Right lobe of liver (tissue), 4 donors: ENCODE data around the gene SARS2.

Experiments used
- POLR2A ChIP-seq: fragments of 450-650 bp; IDR thresholded peaks from one replicate; pipeline ENCODE4 v1.6.1; 2017; ENCODE audit warnings: antibody characterized with exemption, mild to moderate bottlenecking
- TF ChIP-seq, protein P1 (sequence below), 4 donors: fragments of 200-600 bp in 3 of 4; fragments of 450-650 bp in 1 of 4; IDR thresholded peaks; one replicate each; pipeline versions ENCODE4 v1.5.1 to v1.8.0; 2016 to 2022; ENCODE audit warnings: antibody characterized with exemption in 4 of 4, mild to moderate bottlenecking in 2 of 4
- donor health status: DM: no; HTN: no; CAD: no.
- donor health status: DM: no; HTN: no; CAD: no.
- donor health status: DM: no; HTN: yes; CAD: no.

DNA sequence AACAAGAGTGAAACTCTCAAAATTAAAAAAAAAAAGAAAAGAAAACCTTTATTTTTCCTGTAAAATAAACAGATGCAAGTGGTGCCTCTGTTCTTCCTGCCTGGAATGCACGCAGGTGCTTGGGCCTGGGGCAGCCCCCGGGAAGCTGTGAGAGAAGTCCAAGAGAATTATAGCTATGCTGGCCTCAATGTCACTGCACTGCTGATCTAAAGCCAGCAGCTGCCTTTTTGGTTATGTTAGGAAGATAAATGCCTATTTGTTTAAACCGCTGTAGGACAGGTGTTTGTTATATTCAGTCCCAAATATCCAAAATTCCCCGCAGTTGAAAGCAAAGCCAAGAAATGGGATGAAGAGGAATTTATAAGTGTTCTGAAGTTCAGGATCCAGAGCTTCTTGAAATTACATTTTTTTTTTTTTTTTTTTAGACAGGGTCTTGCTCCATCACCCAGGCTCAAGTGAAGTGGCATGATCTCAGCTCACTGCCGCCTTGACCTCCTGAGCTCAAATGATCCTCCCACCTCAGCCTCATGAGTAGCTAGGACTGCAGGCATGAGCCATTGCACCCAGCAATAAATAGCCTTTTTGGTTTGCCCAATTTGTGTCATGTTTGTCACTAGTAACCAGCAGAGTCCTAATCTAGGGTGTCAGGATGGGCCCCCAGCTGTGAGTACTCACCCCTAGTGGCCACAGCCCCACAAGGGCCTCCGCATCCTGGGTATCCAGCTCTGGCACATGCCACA, 54.7 kb downstream of the SARS2 start:
- TF ChIP-seq, protein P1, sequence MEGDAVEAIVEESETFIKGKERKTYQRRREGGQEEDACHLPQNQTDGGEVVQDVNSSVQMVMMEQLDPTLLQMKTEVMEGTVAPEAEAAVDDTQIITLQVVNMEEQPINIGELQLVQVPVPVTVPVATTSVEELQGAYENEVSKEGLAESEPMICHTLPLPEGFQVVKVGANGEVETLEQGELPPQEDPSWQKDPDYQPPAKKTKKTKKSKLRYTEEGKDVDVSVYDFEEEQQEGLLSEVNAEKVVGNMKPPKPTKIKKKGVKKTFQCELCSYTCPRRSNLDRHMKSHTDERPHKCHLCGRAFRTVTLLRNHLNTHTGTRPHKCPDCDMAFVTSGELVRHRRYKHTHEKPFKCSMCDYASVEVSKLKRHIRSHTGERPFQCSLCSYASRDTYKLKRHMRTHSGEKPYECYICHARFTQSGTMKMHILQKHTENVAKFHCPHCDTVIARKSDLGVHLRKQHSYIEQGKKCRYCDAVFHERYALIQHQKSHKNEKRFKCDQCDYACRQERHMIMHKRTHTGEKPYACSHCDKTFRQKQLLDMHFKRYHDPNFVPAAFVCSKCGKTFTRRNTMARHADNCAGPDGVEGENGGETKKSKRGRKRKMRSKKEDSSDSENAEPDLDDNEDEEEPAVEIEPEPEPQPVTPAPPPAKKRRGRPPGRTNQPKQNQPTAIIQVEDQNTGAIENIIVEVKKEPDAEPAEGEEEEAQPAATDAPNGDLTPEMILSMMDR (IDR thresholded peaks at IDR 0.05): no peak
- TF ChIP-seq POLR2A: no peak
